ENCODE results near the gene RAP1GAP2.
"Not testable (repeated sequence)": the region's sequence is repeated elsewhere in the genome, so short reads cannot be mapped to it uniquely, and the experiment has no call there.

RAP1GAP2 gene

GRCh38 chr17:2889256-2889655 lies 93.0 kb downstream of the RAP1GAP2 start:
- no peak for FAIRE-seq

- FAIRE-seq = not testable (repeated sequence)
Measured at GRCh38 chr17:2890778-2891177, 94.5 kb downstream of the RAP1GAP2 start.

- FAIRE-seq = peak; percentile 97
Measured at GRCh38 chr17:2892305-2892971, 96.2 kb downstream of the RAP1GAP2 start.

GRCh38 chr17:2893422-2893914 lies 97.2 kb downstream of the RAP1GAP2 start:
- peak; percentile 85 for FAIRE-seq

GRCh38 chr17:2894782-2895181 lies 98.5 kb downstream of the RAP1GAP2 start:
- no peak for FAIRE-seq

GRCh38 chr17:2897605-2898004 lies 101.4 kb downstream of the RAP1GAP2 start:
- FAIRE-seq = no peak

- FAIRE-seq = no peak
Measured at GRCh38 chr17:2898255-2898926, 102.2 kb downstream of the RAP1GAP2 start.

GRCh38 chr17:2899906-2900305 lies 103.7 kb downstream of the RAP1GAP2 start:
- peak; percentile 93 for FAIRE-seq

GRCh38 chr17:2900842-2901241 lies 104.6 kb downstream of the RAP1GAP2 start:
- FAIRE-seq = no peak

GRCh38 chr17:2901582-2901981 lies 105.3 kb downstream of the RAP1GAP2 start:
- FAIRE-seq = peak; percentile 88

- no peak for FAIRE-seq
Measured at GRCh38 chr17:2902546-2902945, 106.3 kb downstream of the RAP1GAP2 start.

- no peak for FAIRE-seq
Measured at GRCh38 chr17:2903193-2903974, 107.1 kb downstream of the RAP1GAP2 start.

GRCh38 chr17:2904135-2904534 lies 107.9 kb downstream of the RAP1GAP2 start:
- peak; percentile 13 for FAIRE-seq

- FAIRE-seq = no peak
Measured at GRCh38 chr17:2905269-2905668, 109.0 kb downstream of the RAP1GAP2 start.

- no peak for FAIRE-seq
Measured at GRCh38 chr17:2905696-2906501, 109.7 kb downstream of the RAP1GAP2 start.

GRCh38 chr17:2906901-2907300 lies 110.7 kb downstream of the RAP1GAP2 start:
- FAIRE-seq = no peak

- no peak for FAIRE-seq
Measured at GRCh38 chr17:2909175-2909845, 113.1 kb downstream of the RAP1GAP2 start.

GRCh38 chr17:2909846-2910234 lies 113.6 kb downstream of the RAP1GAP2 start:
- FAIRE-seq = no peak

GRCh38 chr17:2911035-2911754 lies 115.0 kb downstream of the RAP1GAP2 start:
- FAIRE-seq = no peak

GRCh38 chr17:2911755-2912111 lies 115.5 kb downstream of the RAP1GAP2 start:
- no peak for FAIRE-seq

- no peak for FAIRE-seq
Measured at GRCh38 chr17:2912754-2913153, 116.5 kb downstream of the RAP1GAP2 start.

- no peak for FAIRE-seq
Measured at GRCh38 chr17:2916461-2916860, 120.2 kb downstream of the RAP1GAP2 start.

All from islet of Langerhans (tissue), 1 donor.